Measurements from ENCODE around the gene CCDC188.

- TF ChIP-seq CTCF (conservative IDR thresholded peaks at IDR 0.05; ENCODE audit: low read depth, low read length) (no peak), EZH2 (IDR thresholded peaks at IDR 0.05; ENCODE audit: borderline replicate concordance, low read depth, low read length, poor library complexity, severe bottlenecking) (no peak)
These were observed 3.4 kb downstream of the CCDC188 start for GRCh38 chr22:20147237-20147988.

Data from A673 (cell line).